Motor neuron (in vitro differentiated cells): ENCODE results near the gene HTR3C. TPM values are rescaled to one million over a fixed set of nuclear protein-coding genes. Genes with fewer than 3 reads are reported as not detected.

ENCODE experiments used
- ATAC-seq, 8 experiments: fragments of 200-7000 bp; cut with Tn5 transposase; replicated peaks in 6 of 8; 2 replicates each; pipeline ENCODE4 v1.8.0; 2021; ENCODE audit warnings: mild to moderate bottlenecking in 8 of 8, moderate library complexity in 8 of 8
- H3K27ac ChIP-seq, 2 donors: fragments of 250-450 bp; sonication (Bioruptor Pico); 2 replicates each; pipeline ENCODE4 v1.9.0; 2021; ENCODE audit warnings: antibody characterized with exemption in 2 of 2, mild to moderate bottlenecking in 2 of 2, moderate library complexity in 1 of 2
- H3K4me1 ChIP-seq, 2 donors: fragments of 250-450 bp; sonication (Bioruptor Pico); replicated peaks in 1 of 2; 2 replicates each; pipeline ENCODE4 v1.6.1; 2021; ENCODE audit warnings: antibody characterized with exemption in 2 of 2, mild to moderate bottlenecking in 2 of 2, moderate library complexity in 1 of 2
- H3K4me3 ChIP-seq, 5 donors: fragments of 250-450 bp; sonication (Bioruptor Pico); 2 replicates each; pipeline ENCODE4 v1.9.0; 2021; ENCODE audit warnings: antibody characterized with exemption in 5 of 5, mild to moderate bottlenecking in 5 of 5, moderate library complexity in 4 of 5
- WGBS, 10 experiments: fragments of 450-650 bp; shearing (Covaris generic); methylation state at CpG; one replicate each; pipeline ENCODE4 v1.0.0; 2022; 5-methylcytosine and 5-hydroxymethylcytosine counted together
- in situ Hi-C, 9 experiments: fragments of 400-800 bp; cut with MboI; loops; one replicate each; pipeline ENCODE4 v1.15.0; 2021; ENCODE audit warnings: low sequenced_read_pairs in 9 of 9, low pct_unique_long_range_greater_than_20kb in 2 of 9; ENCODE audit not compliant: unreplicated experiment in 9 of 9
- total RNA-seq, 8 experiments: library from RNA; unstranded; fragments of 300-600 nt; gene quantifications; 2 replicates each; pipeline versions ENCODE4 v1.2.3 to v1.2.4, GENCODE V29; 2022

HTR3C gene
- total RNA-seq, 8 experiments from 2014 or later = not detected

DNA sequence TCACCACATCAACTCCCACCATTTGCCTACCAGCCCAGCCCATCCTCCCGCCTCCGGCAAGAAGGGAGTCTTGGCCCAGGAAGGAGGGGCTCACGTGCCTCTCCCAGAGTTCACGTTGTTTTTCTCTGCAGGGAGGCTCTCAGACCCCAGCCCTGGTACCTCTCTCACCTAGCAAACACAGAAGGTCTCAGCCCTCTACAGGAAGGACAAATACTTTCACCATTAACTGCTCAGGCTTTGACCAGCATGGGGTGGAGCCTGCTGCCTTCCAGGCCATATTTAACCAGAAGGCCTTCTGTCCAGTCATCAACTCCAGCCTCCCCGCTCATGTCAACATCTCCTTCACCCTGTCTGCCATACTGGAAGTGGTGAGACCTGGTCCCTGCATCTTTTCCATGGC lies 25.0 kb downstream of the HTR3C start:
- ATAC-seq = peak in 1 of 8 experiments; percentile 22
- H3K27ac ChIP-seq = no peak overlapping the region
- H3K4me1 ChIP-seq = no peaks in the 10 kb centered on the region
- 21 to 100% (median 70%) methylated on average over 1 to 4 of the region's 5 CpGs; no CpG with 5 or more reads in 5 of the 10 experiments for WGBS, 10 experiments
- no peak overlapping the region for H3K4me3 ChIP-seq
- in situ Hi-C loops = no loop called here

DNA sequence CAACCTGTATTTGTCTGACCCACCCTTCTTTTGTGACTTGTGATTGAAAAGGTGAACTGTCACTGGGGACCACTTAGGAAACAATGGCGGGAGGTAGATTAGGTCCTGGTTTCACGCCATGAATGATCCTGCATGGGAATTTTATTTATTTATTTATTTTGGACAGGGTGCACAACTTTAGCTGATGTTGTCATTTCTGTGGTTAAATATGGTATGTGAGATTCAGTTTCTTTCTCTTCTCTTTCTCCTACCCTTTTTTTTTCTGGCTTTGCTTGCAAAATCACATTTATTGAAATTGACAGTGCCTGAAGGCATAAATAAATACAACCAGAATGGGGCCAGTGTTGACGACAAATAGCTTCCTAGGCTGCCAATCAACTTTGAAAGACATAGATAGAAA lies 26.0 kb downstream of the HTR3C start:
- no peak overlapping the region for H3K4me3 ChIP-seq
- ATAC-seq = no peak
- no peak overlapping the region for H3K27ac ChIP-seq
- in situ Hi-C loops = no loop called here
- no peaks in the 10 kb centered on the region for H3K4me1 ChIP-seq
- WGBS, 10 experiments = 43 to 100% (median 90%) methylated on average over 1 to 3 of the region's 3 CpGs; no CpG with 5 or more reads in 1 of the 10 experiments

DNA sequence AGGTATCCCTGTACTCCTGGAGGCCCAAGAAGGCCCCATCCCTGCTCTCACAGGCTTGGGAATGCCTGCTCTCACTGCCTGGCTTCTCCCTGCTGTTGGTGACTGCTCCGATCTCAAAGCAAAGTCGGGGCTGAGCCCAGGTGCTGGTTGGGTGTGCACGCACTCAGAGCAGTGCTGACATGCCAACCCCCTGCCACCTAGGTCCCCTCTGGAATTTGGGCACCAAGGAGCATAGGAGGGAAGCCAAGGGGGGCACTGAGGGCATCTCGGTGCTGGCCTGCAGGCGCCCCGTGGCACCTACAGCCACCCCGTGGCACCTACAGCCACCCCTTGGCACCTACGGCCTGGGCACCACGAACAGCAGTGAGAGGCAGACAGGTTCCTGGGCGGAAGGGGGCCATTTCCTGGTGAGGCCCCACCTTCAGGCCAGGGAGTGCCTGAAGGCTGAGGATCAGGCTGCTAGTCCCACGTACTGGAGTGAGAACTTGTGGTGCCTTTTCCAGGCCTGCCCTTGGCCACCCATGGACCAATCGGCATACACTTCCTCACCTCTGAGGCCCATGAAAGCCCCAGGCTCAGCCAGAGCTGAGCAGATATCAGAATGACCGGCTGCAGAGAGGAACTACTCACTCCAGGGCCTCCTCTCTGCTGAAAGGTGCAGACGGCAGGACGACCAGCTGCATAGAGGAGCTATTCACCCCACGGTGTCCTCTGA lies 28.4 kb downstream of the HTR3C start:
- peak in 1 of 8 experiments; percentile 35 for ATAC-seq
- no peak overlapping the region for H3K4me3 ChIP-seq
- no peaks in the 10 kb centered on the region for H3K4me1 ChIP-seq
- in situ Hi-C loops = no loop called here
- 0 to 100% (median 66%) methylated on average over 1 to 9 of the region's 16 CpGs; no CpG with 5 or more reads in 2 of the 10 experiments for WGBS, 10 experiments
- no peak overlapping the region for H3K27ac ChIP-seq

DNA sequence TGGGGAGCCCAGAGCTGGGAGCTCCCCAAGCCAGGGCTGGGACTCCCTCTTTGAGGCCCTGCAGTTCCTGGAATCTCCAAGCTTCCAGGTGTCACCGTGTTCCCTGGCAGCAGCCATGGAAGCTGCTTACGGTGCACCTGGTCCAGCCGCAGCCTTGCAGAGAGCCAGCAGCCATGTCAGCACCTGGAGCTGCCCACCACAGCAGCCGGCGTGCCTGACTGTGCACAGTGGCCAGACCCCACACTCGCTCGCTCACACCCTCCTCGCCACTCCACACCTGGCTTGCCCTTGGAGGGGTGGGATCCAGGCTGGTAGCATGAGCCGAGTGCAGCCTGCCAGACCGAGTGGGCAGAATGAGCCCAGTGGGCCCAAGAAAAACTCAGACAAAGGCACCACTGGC lies 29.2 kb downstream of the HTR3C start:
- WGBS, 10 experiments = 88 to 100% methylated on average over 2 to 3 of the region's 10 CpGs; no CpG with 5 or more reads in 8 of the 10 experiments
- in situ Hi-C loops = no loop called here
- H3K4me3 ChIP-seq = no peak overlapping the region
- H3K4me1 ChIP-seq = no peaks in the 10 kb centered on the region
- no peak overlapping the region for H3K27ac ChIP-seq
- no peak for ATAC-seq

DNA sequence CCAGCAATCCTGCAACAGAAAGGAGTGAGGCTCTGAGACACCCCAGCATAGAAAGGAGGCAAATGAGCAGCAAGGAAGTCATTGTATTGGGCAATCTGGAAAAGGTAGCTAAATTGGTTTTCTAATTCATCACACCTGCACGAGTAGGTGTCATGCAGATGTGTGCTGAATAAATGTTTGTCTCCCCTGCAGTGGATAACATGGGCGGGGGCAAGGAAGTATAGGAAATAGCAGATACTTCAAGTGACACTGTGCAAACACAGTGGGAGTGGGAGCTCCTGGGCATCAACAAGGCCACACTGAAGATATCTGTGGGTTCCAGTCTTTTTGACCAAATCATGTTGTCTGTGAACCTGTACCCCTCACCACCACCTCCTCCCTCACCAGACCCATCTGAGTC lies 29.6 kb downstream of the HTR3C start:
- WGBS, 10 experiments = 29 to 100% (median 57%) methylated on average over 1 of the region's 2 CpGs; no CpG with 5 or more reads in 5 of the 10 experiments
- Histone ChIP-seq H3K4me3 (no peak overlapping the region), H3K4me1 (no peaks in the 10 kb centered on the region), H3K27ac (no peak overlapping the region)
- in situ Hi-C loops = no loop called here
- no peak for ATAC-seq

DNA sequence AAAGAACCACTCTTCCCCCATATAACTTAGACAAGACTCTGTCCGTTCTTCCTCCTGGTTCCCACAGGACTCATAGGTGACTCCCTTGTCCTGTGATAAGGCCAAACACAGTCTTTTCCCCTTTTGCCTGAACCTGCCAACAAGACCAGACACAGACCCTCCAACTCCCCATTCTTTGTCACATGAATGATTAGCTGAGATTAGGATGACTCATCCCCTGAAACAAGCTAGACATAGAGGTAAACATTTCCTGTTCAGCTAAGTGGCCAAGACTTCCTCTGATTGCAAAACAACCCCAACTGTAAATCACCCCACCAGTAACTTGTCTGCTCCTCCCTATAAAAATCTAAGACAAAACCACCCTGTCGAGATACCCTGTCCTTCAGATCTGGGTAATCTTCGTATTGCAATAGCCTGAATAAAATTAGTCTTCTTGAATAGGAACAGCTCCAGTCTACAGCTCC lies 32.6 kb downstream of the HTR3C start:
- in situ Hi-C loops = no loop called here
- ATAC-seq = peak in 1 of 8 experiments; percentile 46
- WGBS, 10 experiments = 30 to 100% (median 64%) methylated on average over 1 to 2 of the region's 3 CpGs; no CpG with 5 or more reads in 3 of the 10 experiments

DNA sequence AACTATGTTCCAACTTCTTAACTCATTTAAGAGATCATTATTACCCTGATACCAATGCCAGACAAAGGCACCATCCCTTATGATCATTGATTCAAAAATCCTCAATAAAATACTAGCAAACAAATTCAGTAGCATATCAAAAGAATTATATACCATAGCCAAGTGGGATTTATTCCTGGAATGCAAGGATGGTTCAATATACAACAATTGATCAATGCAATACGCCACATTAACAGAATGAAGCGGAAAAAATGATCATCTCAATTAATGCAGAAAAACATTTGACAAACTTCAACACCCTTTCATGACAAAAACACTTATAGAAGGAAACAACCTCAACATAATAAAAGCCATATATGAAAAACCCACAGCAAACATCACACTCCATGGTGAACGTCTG lies 39.4 kb downstream of the HTR3C start:
- H3K4me3 ChIP-seq = no peak overlapping the region
- in situ Hi-C loops = no loop called here
- no peak overlapping the region for H3K27ac ChIP-seq
- 22 to 100% (median 89%) methylated on average over 1 to 3 of the region's 3 CpGs; no CpG with 5 or more reads in 1 of the 10 experiments for WGBS, 10 experiments
- ATAC-seq = no peak
- no peaks in the 10 kb centered on the region for H3K4me1 ChIP-seq

More for the DNA sequence above, 32.6 kb downstream of the HTR3C start:
- H3K27ac ChIP-seq = no peak overlapping the region
- H3K4me1 ChIP-seq = no peaks in the 10 kb centered on the region
- no peak overlapping the region for H3K4me3 ChIP-seq

DNA sequence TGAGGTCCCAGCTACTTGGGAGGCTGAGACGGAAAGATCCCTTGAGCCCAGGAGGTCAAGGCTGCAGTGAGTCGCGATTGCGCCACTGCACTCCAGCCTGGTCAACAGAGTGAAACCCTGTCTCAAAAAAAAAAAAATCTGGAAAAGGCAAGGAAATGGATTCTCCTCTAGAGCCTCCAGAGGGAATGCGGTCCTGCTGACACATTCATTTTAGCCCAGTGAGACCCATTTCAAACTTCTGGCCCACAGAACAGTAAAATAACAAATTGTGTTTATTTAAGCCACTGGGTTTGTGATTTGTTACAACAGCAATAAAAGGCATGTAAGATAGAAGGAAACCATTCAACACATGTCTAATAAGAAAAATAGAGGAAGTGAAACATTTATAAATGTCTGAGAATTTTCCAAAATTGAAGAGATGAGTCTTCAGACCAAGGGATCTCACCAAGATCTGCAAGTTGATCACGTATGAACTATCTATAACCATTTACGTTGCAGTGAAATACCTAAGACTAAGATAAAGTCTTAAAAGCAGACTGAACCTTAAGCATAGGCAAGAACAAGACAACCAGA lies 44.0 kb downstream of the HTR3C start, which contains the start of gene HTR3E:
HTR3E (plus strand) TSS at position 254 of the 573 bp plus-strand sequence. CDS start 466 bp downstream, outside the sequence.
- H3K4me3 ChIP-seq = no peak within 1 kb of the TSS
- 50 to 100% (median 84%) methylated on average over 1 to 7 of the region's 7 CpGs for WGBS, 10 experiments
- in situ Hi-C loops = no loop called here
- H3K4me1 ChIP-seq = no peaks in the 10 kb centered on the region
- H3K27ac ChIP-seq = no peak within 1 kb of the TSS
- no peak for ATAC-seq

DNA sequence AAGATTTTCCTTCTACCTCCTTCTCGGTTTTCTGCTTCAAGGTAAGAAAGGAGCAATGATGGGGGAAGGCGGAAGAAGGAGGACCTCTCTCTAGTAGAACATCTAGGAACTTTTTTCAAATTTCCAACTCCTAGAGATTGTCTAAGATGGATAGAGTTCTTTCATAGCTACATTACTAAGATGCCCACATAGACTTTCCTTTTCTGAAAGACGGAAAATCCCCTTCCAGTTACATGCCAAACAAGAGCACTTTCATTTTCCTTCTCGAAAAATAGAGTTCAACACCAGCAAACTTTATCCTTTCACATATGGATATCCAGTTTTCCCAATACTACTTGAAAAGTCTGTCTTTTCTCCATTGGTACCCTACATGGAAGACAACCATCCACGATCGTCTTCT lies 44.7 kb downstream of the HTR3C start:
- Histone ChIP-seq H3K4me1 (no peaks in the 10 kb centered on the region), H3K27ac (no peak overlapping the region), H3K4me3 (no peak overlapping the region)
- 24 to 95% (median 70%) methylated on average over 2 to 6 of the region's 6 CpGs; no CpG with 5 or more reads in 1 of the 10 experiments for WGBS, 10 experiments
- no peak for ATAC-seq
- in situ Hi-C loops = no loop called here

DNA sequence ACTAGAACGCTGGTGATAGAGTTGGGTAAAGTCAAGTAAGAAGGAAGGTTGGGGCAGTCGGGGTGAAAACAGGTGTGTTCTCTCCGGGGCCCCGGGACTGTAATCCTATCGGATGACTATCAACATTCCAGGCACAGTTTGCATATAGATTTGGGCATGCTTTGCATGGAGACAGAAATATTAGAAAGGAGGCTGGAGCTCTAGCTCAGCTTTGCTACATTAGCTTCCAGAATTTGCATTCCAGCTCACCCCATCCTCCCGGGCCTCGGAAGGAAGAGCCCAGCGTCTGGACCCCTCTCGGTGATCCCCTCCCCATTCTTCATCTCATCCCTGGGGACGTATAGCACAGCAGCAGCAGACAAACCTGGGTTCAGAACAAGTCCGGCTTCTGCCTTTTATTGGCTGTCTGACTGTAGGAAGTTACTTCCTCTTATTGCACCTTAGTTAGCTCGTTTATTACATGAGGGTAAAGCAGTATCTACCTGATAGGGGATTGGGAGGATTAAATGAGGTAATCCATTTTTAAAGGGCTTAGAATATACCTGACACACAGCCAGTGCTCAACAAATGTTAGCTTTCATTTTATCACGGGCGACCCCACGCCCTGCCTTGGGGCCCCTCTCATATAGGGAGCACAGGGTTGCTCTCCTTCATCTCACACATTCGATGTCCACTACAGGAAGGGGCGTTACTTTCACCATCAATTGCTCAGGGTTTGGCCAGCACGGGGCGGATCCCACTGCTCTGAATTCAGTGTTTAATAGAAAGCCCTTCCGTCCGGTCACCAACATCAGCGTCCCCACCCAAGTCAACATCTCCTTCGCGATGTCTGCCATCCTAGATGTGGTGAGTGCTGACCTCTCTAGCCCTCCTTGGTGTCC lies 47.2 kb downstream of the HTR3C start:
- no peaks in the 10 kb centered on the region for H3K4me1 ChIP-seq
- ATAC-seq = no peak
- 38 to 100% (median 79%) methylated on average over 1 to 15 of the region's 24 CpGs; no CpG with 5 or more reads in 2 of the 10 experiments for WGBS, 10 experiments

More for the DNA sequence above, 47.2 kb downstream of the HTR3C start:
- H3K4me3 ChIP-seq = no peak overlapping the region
- in situ Hi-C loops = loop anchor here in 1 of 9 experiments (25.0 kb wide), 1 partner anchor 188 kb away; no protein-coding TSS in a partner anchor
- H3K27ac ChIP-seq = no peak overlapping the region
